GM12801 (cell line): ENCODE measurements around the gene LRMDA.

Experiments
- TF ChIP-seq, protein P1 (sequence below): IDR thresholded peaks from one replicate; pipeline ENCODE4 v1.5.1; 2011; ENCODE audit warnings: control low read depth; ENCODE audit not compliant: insufficient read length; ENCODE audit errors: extremely low read depth

LRMDA gene

DNA sequence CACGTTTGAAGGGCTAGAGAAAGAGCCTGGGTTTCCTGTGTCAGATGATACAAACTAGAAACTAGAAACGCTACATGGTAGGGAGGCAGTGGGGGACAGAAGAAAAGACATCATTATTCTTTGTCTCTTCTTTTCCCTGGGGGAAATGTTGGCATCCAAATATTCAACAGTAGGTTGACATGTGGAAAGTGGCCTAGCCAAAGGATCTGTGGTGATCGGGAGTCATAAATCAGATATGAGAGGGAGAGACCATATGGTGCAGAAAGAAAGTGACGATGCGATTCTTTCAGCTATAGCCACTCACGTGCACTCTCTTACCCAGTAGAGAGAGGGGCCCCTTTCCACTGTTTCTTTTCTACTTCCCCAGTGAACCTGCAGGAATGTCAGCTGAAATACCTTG lies 964.7 kb downstream of the LRMDA start:
- TF ChIP-seq, protein P1, sequence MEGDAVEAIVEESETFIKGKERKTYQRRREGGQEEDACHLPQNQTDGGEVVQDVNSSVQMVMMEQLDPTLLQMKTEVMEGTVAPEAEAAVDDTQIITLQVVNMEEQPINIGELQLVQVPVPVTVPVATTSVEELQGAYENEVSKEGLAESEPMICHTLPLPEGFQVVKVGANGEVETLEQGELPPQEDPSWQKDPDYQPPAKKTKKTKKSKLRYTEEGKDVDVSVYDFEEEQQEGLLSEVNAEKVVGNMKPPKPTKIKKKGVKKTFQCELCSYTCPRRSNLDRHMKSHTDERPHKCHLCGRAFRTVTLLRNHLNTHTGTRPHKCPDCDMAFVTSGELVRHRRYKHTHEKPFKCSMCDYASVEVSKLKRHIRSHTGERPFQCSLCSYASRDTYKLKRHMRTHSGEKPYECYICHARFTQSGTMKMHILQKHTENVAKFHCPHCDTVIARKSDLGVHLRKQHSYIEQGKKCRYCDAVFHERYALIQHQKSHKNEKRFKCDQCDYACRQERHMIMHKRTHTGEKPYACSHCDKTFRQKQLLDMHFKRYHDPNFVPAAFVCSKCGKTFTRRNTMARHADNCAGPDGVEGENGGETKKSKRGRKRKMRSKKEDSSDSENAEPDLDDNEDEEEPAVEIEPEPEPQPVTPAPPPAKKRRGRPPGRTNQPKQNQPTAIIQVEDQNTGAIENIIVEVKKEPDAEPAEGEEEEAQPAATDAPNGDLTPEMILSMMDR, result no peak

DNA sequence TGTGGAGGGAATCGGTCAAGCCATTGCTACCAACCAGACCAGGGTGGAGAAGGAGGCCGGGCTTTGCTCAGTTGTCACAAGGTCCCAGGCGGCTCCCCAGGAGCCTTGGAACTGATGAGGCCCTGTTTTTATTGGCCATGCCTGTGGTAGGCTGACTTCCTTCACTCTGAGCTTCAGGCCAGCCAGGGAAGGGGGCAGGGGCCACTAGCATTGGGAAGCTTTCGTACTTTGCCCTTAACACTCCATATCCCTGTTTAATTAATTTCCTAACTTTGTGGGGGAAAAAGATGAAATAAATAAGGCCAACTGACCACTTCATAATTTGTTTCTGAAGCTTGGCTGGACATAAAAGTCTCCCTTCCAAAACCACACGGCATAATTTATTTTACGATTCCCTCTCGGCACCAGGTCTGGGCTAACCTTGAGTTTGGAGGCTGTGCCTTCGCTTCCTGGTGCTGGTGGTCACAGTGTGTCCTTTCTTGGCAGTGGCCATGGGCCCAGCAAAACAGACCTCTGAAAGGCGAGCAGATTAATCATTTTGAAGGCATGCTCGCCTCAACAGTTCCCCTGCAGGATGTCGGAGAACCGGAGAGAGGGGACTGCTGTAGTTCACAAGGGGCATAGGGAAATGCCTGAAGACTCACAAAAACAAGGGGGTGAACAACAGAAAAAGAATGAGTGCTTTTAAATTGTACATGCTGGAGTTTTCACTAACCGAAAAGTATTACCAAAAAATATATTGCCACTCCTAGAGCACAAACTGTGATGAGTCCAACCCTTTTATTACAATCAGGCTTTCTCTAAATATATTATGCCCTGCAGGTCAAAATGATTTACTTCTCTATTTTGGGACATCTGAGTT lies 966.0 kb downstream of the LRMDA start:
- TF ChIP-seq, protein P1, result no peak

DNA sequence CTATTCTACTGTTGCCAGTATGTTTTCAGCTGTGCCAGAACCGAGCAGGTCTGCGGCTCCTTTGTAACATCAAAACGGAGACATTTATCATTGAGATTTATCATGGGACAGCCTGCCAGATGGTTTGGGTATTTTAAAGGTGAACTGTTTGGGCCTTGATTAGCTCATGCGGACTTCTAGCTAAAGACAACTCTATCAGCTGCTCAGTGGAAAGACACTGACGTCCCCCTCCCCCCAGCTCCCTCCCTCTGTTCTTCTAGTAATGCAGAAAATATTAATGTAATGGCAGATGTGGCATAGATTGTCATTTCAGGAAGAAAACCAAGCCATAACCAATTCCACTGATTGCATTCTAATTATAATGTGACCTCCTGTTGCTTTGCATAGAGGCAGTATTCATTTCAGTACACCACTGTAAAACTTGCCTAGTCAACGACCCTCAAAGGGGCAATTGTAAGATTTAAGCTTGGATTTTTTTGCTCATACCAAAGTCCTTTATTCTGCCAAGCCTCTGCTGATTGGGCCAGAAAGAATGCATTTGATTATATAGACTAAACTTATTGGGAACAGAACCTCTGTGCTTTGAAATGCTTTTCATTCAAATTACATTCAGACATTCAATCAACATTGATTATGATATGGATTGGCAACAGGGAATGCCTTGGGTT lies 966.8 kb downstream of the LRMDA start:
- TF ChIP-seq, protein P1, result no peak

DNA sequence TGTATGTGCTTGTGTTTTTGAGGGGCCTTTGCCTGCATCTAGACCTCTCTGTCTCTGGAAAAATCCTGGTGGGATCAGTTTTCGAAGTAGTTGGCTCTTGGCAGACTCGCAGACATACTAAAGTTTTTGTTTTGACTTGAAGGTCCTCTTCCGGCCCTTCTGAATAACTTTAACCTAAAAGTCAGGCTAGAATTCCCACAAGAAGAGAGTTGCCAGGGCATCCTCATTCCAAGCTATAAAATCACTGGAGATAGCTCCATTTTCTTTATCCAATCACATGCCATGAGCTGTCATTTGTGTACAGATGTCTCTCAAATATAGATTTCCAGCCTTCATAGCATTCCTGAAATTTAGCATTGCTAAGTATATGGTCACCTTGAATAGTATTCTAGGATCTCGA lies 967.8 kb downstream of the LRMDA start:
- TF ChIP-seq, protein P1, result no peak

- TF ChIP-seq, protein P1, result no peak
Observed at GRCh38 chr10:76401006-76401405, 969.6 kb downstream of the LRMDA start.

GRCh38 chr10:76403912-76404311 lies 972.5 kb downstream of the LRMDA start:
- TF ChIP-seq, protein P1, result no peak

DNA sequence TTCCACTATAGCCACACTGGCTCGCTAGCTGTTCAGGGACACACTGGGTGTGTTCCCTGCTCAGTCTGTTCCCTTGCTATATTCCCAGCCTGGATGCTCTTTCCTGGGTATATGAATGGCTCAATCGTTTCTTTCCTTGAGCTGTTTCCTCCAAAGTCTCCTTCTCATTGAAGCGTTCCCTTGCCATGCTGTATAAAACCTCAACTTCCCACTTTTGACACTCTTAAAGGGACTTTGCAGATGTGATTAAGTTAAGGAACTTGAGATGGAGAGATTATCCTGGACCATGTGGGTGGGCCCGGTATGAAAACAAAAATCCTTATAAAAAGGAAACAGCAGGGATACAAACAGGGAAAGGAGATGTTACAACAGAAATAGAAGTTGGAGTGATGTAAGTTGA lies 973.1 kb downstream of the LRMDA start:
- TF ChIP-seq, protein P1, result no peak
